IMR-90 (cell line): Measurements from ENCODE around the gene NFX1. TPM values are rescaled to one million over a fixed set of nuclear protein-coding genes. Genes with fewer than 3 reads are reported as not detected.
A peak's percentile ranks its signal among the peaks of the same experiment; 100 is the strongest.

Experiments used
- ATAC-seq: fragments of 200-7000 bp; cut with Tn5 transposase; 2 replicates; pipeline ENCODE4 v1.9.1; 2020; ENCODE audit warnings: low read depth, mild to moderate bottlenecking, moderate library complexity
- BruUV-seq: library from RNA; stranded (reverse); fragments of 400-500 nt; replicated peaks from 2 replicates; lab custom pipeline; 2021; lab: Mats Ljungman, UMichigan
- CTCF ChIA-PET: fragments of 300-600 bp; formaldehyde crosslinking; extraction: SDS; loops from one replicate; lab custom pipeline; 2021; ENCODE audit warnings: antibody characterized with exemption; lab: Yijun Ruan, JAX
- POLR2A ChIA-PET: fragments of 300-600 bp; sonication (Branson Sonifier 250); formaldehyde crosslinking; loops from one replicate; lab custom pipeline; 2022; ENCODE audit warnings: antibody characterized with exemption; ENCODE audit not compliant: unreplicated experiment; lab: Charles Lee
- DNase-seq: peaks from one replicate; pipeline ENCODE4 v3.0.0; 2013
- H2AFZ ChIP-seq: replicated peaks from 2 replicates; pipeline ENCODE3; 2013; ENCODE audit warnings: low read length, mild to moderate bottlenecking; ENCODE audit not compliant: poor library complexity
- H2AK5ac ChIP-seq: 2 replicates; pipeline ENCODE4 v1.6.1; 2013; ENCODE audit warnings: low read depth, low read length, inconsistent platforms
- H2AK9ac ChIP-seq: replicated peaks from 2 replicates; pipeline ENCODE3; 2013; ENCODE audit warnings: mild to moderate bottlenecking, low read depth, low read length, moderate library complexity; ENCODE audit not compliant: poor library complexity
- H2BK120ac ChIP-seq: 2 replicates; pipeline ENCODE4 v1.6.1; 2013; ENCODE audit warnings: low read depth, low read length, inconsistent platforms
- H2BK15ac ChIP-seq: 3 replicates; pipeline ENCODE4 v1.6.1; 2013; ENCODE audit warnings: low read depth, low read length, inconsistent platforms
- H2BK20ac ChIP-seq: 2 replicates; pipeline ENCODE4 v1.6.1; 2013; ENCODE audit warnings: low read depth, mild to moderate bottlenecking, inconsistent platforms, low read length, moderate library complexity
- H2BK5ac ChIP-seq: 2 replicates; pipeline ENCODE4 v1.6.1; 2013; ENCODE audit warnings: mild to moderate bottlenecking, low read depth, low read length, inconsistent platforms; ENCODE audit not compliant: poor library complexity, severe bottlenecking
- H3K14ac ChIP-seq: replicated peaks from 2 replicates; pipeline ENCODE4 v1.6.1; 2013; ENCODE audit warnings: low read depth, low read length, inconsistent platforms
- H3K18ac ChIP-seq: 2 replicates; pipeline ENCODE4 v1.6.1; 2013; ENCODE audit warnings: low read depth, low read length, control low read depth
- H3K23ac ChIP-seq: 2 replicates; pipeline ENCODE4 v1.6.1; 2013; ENCODE audit warnings: low read depth, low read length, inconsistent platforms
- H3K27ac ChIP-seq: 2 replicates; pipeline ENCODE4 v1.5.1; 2013; ENCODE audit warnings: mild to moderate bottlenecking, control low read depth, low read length; ENCODE audit not compliant: insufficient read depth
- H3K27me3 ChIP-seq: 2 replicates; pipeline ENCODE4 v1.6.1; 2013; ENCODE audit warnings: low read length; ENCODE audit not compliant: control insufficient read depth, insufficient read depth
- H3K36me3 ChIP-seq: 2 replicates; pipeline ENCODE4 v1.6.1; 2013; ENCODE audit warnings: low read length, mixed read lengths; ENCODE audit not compliant: control insufficient read depth, insufficient read depth
- H3K4ac ChIP-seq: 2 replicates; pipeline ENCODE4 v1.6.1; 2013; ENCODE audit warnings: low read depth, low read length, inconsistent platforms
- H3K4me1 ChIP-seq: 2 replicates; pipeline ENCODE4 v1.6.1; 2013; ENCODE audit warnings: low read length, mixed read lengths; ENCODE audit not compliant: control insufficient read depth, insufficient read depth
- H3K4me2 ChIP-seq: 2 replicates; pipeline ENCODE4 v1.6.1; 2013; ENCODE audit warnings: low read depth, mild to moderate bottlenecking, control low read depth, low read length, moderate library complexity
- H3K4me3 ChIP-seq: 2 replicates; pipeline ENCODE4 v1.5.1; 2013; ENCODE audit warnings: low read depth, mild to moderate bottlenecking, control low read depth, low read length, moderate library complexity; ENCODE audit not compliant: insufficient read depth
- H3K56ac ChIP-seq: 2 replicates; pipeline ENCODE4 v1.6.1; 2013; ENCODE audit warnings: low read length, inconsistent platforms; ENCODE audit not compliant: insufficient read depth; ENCODE audit errors: extremely low read depth
- H3K79me1 ChIP-seq, 2 experiments: 2 replicates each; pipeline ENCODE4 v1.6.1; 2013; ENCODE audit warnings: low read length in 2 of 2, inconsistent platforms in 1 of 2, low read depth in 1 of 2
- H3K9ac ChIP-seq: 2 replicates; pipeline ENCODE4 v1.6.1; 2013; ENCODE audit warnings: low read depth, low read length, control low read depth
- H3K9me1 ChIP-seq: 2 replicates; pipeline ENCODE4 v1.6.1; 2013; ENCODE audit warnings: low read length, inconsistent platforms; ENCODE audit not compliant: insufficient read depth
- H3K9me3 ChIP-seq: 2 replicates; pipeline ENCODE4 v1.6.1; 2013; ENCODE audit warnings: low read length; ENCODE audit not compliant: control insufficient read depth, insufficient read depth
- H4K20me1 ChIP-seq: 2 replicates; pipeline ENCODE4 v1.6.1; 2013; ENCODE audit warnings: low read length, inconsistent platforms; ENCODE audit not compliant: insufficient read depth
- H4K5ac ChIP-seq: 2 replicates; pipeline ENCODE4 v1.6.1; 2013; ENCODE audit warnings: mild to moderate bottlenecking, low read depth, low read length, control low read depth
- H4K8ac ChIP-seq, 2 experiments: 2 replicates each; pipeline ENCODE4 v1.6.1; 2013; ENCODE audit warnings: low read depth in 2 of 2, low read length in 2 of 2, control low read depth in 1 of 2, inconsistent platforms in 1 of 2
- H4K91ac ChIP-seq: 2 replicates; pipeline ENCODE4 v1.6.1; 2013; ENCODE audit warnings: low read depth, low read length, inconsistent platforms; ENCODE audit not compliant: insufficient read depth
- BHLHE40 ChIP-seq: fragments of 150-350 bp; IDR thresholded peaks from 2 replicates; pipeline ENCODE4 v1.6.1; 2016; ENCODE audit warnings: mild to moderate bottlenecking, low read depth, low read length
- CEBPB ChIP-seq: IDR thresholded peaks from 2 replicates; pipeline ENCODE4 v1.6.1; 2012; ENCODE audit warnings: low read depth, low read length, improper control_type of control experiment
- CHD1 ChIP-seq: IDR thresholded peaks from 2 replicates; pipeline ENCODE4 v1.6.1; 2012; ENCODE audit warnings: low read depth, low read length, improper control_type of control experiment
- CTCF ChIP-seq: conservative IDR thresholded peaks from 2 replicates; pipeline ENCODE4 v1.5.1; 2012; ENCODE audit warnings: mild to moderate bottlenecking, low read depth, low read length, improper control_type of control experiment
- ELK1 ChIP-seq: fragments of 150-350 bp; IDR thresholded peaks from 2 replicates; pipeline ENCODE4 v1.6.1; 2016; ENCODE audit warnings: low read depth, mild to moderate bottlenecking, low read length, moderate library complexity, borderline replicate concordance
- FOS ChIP-seq: fragments of 150-350 bp; IDR thresholded peaks from 2 replicates; pipeline ENCODE4 v1.6.1; 2016; ENCODE audit warnings: low read depth, low read length
- MAFK ChIP-seq: IDR thresholded peaks from 2 replicates; pipeline ENCODE4 v1.6.1; 2012; ENCODE audit warnings: low read depth, low read length, improper control_type of control experiment
- MAZ ChIP-seq: IDR thresholded peaks from 2 replicates; pipeline ENCODE4 v1.6.1; 2012; ENCODE audit warnings: low read depth, mild to moderate bottlenecking, low read length, improper control_type of control experiment, moderate library complexity, borderline replicate concordance
- MXI1 ChIP-seq: IDR thresholded peaks from 2 replicates; pipeline ENCODE4 v1.6.1; 2012; ENCODE audit warnings: low read depth, mild to moderate bottlenecking, low read length, moderate library complexity, borderline replicate concordance
- NFE2L2 ChIP-seq: fragments of 150-350 bp; IDR thresholded peaks from 2 replicates; pipeline ENCODE4 v1.6.1; 2016; ENCODE audit warnings: low read depth, mild to moderate bottlenecking, low read length
- POLR2A ChIP-seq: IDR thresholded peaks from 2 replicates; pipeline ENCODE4 v1.6.1; 2012; ENCODE audit warnings: mild to moderate bottlenecking, low read depth, low read length
- RAD21 ChIP-seq: IDR thresholded peaks from 2 replicates; pipeline ENCODE4 v1.6.1; 2012; ENCODE audit warnings: low read length, improper control_type of control experiment
- RCOR1 ChIP-seq: IDR thresholded peaks from 2 replicates; pipeline ENCODE4 v1.6.1; 2012; ENCODE audit warnings: mild to moderate bottlenecking, low read length, improper control_type of control experiment; ENCODE audit not compliant: insufficient replicate concordance
- RFX5 ChIP-seq: IDR thresholded peaks from 2 replicates; pipeline ENCODE4 v1.8.0; 2012; ENCODE audit warnings: low read depth, mild to moderate bottlenecking, low read length, moderate library complexity
- SMC3 ChIP-seq: fragments of 150-350 bp; IDR thresholded peaks from 2 replicates; pipeline ENCODE4 v1.6.1; 2016; ENCODE audit warnings: low read depth, mild to moderate bottlenecking, antibody characterized with exemption, low read length, moderate library complexity
- WGBS, 2 experiments: methylation state at CpG; one replicate each; pipeline versions ENCODE4 v1.1.5 to v1.1.7; 2013; ENCODE audit warnings: missing lambda C conversion rate in 2 of 2; ENCODE audit not compliant: insufficient read length in 1 of 2; ENCODE audit errors: extremely low coverage in 2 of 2; 5-methylcytosine and 5-hydroxymethylcytosine counted together
- dilution Hi-C: fragments of 300-500 bp; cut with HindIII; formaldehyde crosslinking; loops from one replicate; pipeline ENCODE4 v1.14.3; 2018; ENCODE audit warnings: low sequenced_read_pairs; ENCODE audit not compliant: unreplicated experiment
- in situ Hi-C: fragments of 300-500 bp; cut with MboI; formaldehyde crosslinking; loops from 3 replicates; pipeline ENCODE4 v1.14.3; 2019; ENCODE audit warnings: low sequenced_read_pairs, inconsistent platforms, mixed read lengths
- intact Hi-C: fragments of 100-400 bp; cut with micrococcal nuclease; formaldehyde crosslinking; loops from 2 replicates; pipeline ENCODE4 v1.10.0; 2022
- polyA plus RNA-seq, 3 experiments: library from polyadenylated mRNA; depleted of rRNA; stranded (reverse); fragments of >200 nt; gene quantifications; 2 replicates each; pipeline ENCODE4 v1.2.3, GENCODE V29; 2012; ENCODE audit warnings: low replicate concordance in 1 of 3
- total RNA-seq: library from RNA; depleted of rRNA; stranded (reverse); fragments of >200 nt; gene quantifications from 2 replicates; pipeline ENCODE4 v1.2.3, GENCODE V29; 2012
- TF ChIP-seq, protein P1 (sequence below): fragments of 150-350 bp; IDR thresholded peaks from 2 replicates; pipeline ENCODE4 v1.6.1; 2017; ENCODE audit warnings: mild to moderate bottlenecking, antibody characterized with exemption, low read length, low read depth

The NFX1 gene
- total and polyA plus RNA-seq, 2 of the 4 experiments (the other 2 are of a cell fraction) = 27.0 to 36.0 TPM

DNA sequence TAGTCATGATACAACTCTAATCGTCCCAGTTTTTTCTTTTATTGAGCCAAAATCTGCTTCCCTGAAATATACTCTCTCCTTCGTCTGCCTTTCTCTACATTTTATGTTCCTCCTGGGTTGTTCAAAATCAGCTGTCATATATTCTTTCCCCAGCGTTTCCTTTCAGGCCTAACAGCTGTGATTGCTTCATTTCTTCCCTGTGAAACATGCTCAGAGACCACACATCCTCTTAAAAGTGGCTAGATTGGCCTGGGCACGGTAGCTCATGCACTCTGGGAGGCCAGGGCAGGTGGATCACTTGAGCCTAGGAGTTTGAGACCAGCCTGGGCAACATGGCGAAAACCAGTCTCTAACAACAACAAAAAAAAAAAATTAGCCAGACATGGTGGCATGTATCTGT lies 25.1 kb downstream of the NFX1 start:
- H3K4me1 ChIP-seq = peaks cover 13% of the 10 kb centered on the region
- no peak overlapping the region for H3K56ac ChIP-seq
- H2AK9ac ChIP-seq = no peak overlapping the region
- H3K4me2 ChIP-seq = no peak overlapping the region
- dilution Hi-C loops (no loop called here), in situ Hi-C loops (no loop called here), intact Hi-C loops (no loop called here)
- H2BK15ac ChIP-seq = no peak overlapping the region
- no peaks in the 10 kb centered on the region for H3K9me3 ChIP-seq
- no peak for DNase-seq
- H2AK5ac ChIP-seq = no peak overlapping the region
- H3K36me3 ChIP-seq = peaks cover 45% of the 10 kb centered on the region
- no peak overlapping the region for H2BK20ac ChIP-seq
- H3K27ac ChIP-seq = no peak overlapping the region
- no peak for TF ChIP-seq MXI1
- TF ChIP-seq MAZ = no peak
- TF ChIP-seq, protein P1, sequence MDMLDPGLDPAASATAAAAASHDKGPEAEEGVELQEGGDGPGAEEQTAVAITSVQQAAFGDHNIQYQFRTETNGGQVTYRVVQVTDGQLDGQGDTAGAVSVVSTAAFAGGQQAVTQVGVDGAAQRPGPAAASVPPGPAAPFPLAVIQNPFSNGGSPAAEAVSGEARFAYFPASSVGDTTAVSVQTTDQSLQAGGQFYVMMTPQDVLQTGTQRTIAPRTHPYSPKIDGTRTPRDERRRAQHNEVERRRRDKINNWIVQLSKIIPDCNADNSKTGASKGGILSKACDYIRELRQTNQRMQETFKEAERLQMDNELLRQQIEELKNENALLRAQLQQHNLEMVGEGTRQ = no peak
- no peak for TF ChIP-seq ELK1
- TF ChIP-seq CTCF = no peak
- TF ChIP-seq RCOR1 = no peak
- no peak for TF ChIP-seq MAFK
- TF ChIP-seq FOS = no peak
- TF ChIP-seq RFX5 = no peak
- TF ChIP-seq CEBPB = no peak
- no peak for TF ChIP-seq BHLHE40
- TF ChIP-seq CHD1 = no peak
- no peak for TF ChIP-seq RAD21
- TF ChIP-seq SMC3 = no peak
- no peak for TF ChIP-seq NFE2L2
- no peak for TF ChIP-seq POLR2A
- H3K9ac ChIP-seq = no peak overlapping the region
- H2AFZ ChIP-seq = no peak overlapping the region
- H3K27me3 ChIP-seq = no peaks in the 10 kb centered on the region
- CTCF ChIA-PET = interaction anchor here (0.6 to 1.2 kb wide), 2 partner anchors 16 to 173 kb away, joined by 3 to 5 read pairs; no protein-coding TSS in a partner anchor
- H4K20me1 ChIP-seq = peaks cover 1% of the 10 kb centered on the region; the same call in 1 of the 2 replicates
- H3K23ac ChIP-seq = no peak overlapping the region
- H2BK5ac ChIP-seq = peak overlapping the region; percentile 12
- ATAC-seq = no peak
- H2BK120ac ChIP-seq = no peak overlapping the region
- no peak overlapping the region for H3K4ac ChIP-seq
- H4K5ac ChIP-seq = no peak overlapping the region
- no peak overlapping the region for H4K8ac ChIP-seq
- no CpG with 5 or more reads among the region's 5 CpGs for WGBS, 2 experiments
- POLR2A ChIA-PET = interaction anchor here (0.6 to 0.7 kb wide), 2 partner anchors 25 to 1062 kb away, joined by 3 to 8 read pairs; partner anchors contain the start of gene NFX1
- peaks cover 23 to 25% of the 10 kb centered on the region in 2 experiments for H3K79me1 ChIP-seq
- no peak overlapping the region for H3K4me3 ChIP-seq
- peaks cover 6% of the 10 kb centered on the region; the same call in 1 of the 2 replicates for H3K9me1 ChIP-seq
- no TSS peak for BruUV-seq
- no peak overlapping the region for H3K14ac ChIP-seq
- H3K18ac ChIP-seq = no peak overlapping the region
- no peak overlapping the region; the same call in 1 of the 2 replicates for H4K91ac ChIP-seq
